ENCODE measurements around the gene MYO9A. TPM values are rescaled to one million over a fixed set of nuclear protein-coding genes. Genes with fewer than 3 reads are reported as not detected.

MYO9A gene
- total RNA-seq, 1 donor from 2014 or later, result 79.5 TPM

- no peaks in the 10 kb centered on the region for H3K9me3 Mint-ChIP-seq
- DNase-seq (ENCODE audit: low spot score in 2 of 2, unreplicated experiment in 2 of 2), result no peak
- no peak overlapping the region for H3K27ac Mint-ChIP-seq
- no peak overlapping the region for H3K4me3 Mint-ChIP-seq
- H3K4me1 Mint-ChIP-seq, result peaks cover 3% of the 10 kb centered on the region
- H3K36me3 Mint-ChIP-seq, result peaks cover 8% of the 10 kb centered on the region
- H3K27me3 Mint-ChIP-seq (ENCODE audit: low read depth), result no peaks in the 10 kb centered on the region
- no peak for TF ChIP-seq CTCF (IDR thresholded peaks at IDR 0.05; ENCODE audit: unreplicated experiment)
Measured at GRCh38 chr15:71945012-71945411, 172.9 kb downstream of the MYO9A start.

- no peak for DNase-seq (ENCODE audit: low spot score in 2 of 2, unreplicated experiment in 2 of 2)
- H3K27ac Mint-ChIP-seq, result no peak overlapping the region
- no peaks in the 10 kb centered on the region for H3K27me3 Mint-ChIP-seq (ENCODE audit: low read depth)
- peaks cover 3% of the 10 kb centered on the region for H3K4me1 Mint-ChIP-seq
- no peak for TF ChIP-seq CTCF (IDR thresholded peaks at IDR 0.05; ENCODE audit: unreplicated experiment)
- peaks cover 5% of the 10 kb centered on the region for H3K36me3 Mint-ChIP-seq
- H3K9me3 Mint-ChIP-seq, result no peaks in the 10 kb centered on the region
- no peak overlapping the region for H3K4me3 Mint-ChIP-seq
Measured at GRCh38 chr15:71943806-71944205, 174.1 kb downstream of the MYO9A start.

GRCh38 chr15:71939981-71940588, 177.9 kb downstream of the MYO9A start:
- no peak overlapping the region for H3K4me3 Mint-ChIP-seq
- H3K4me1 Mint-ChIP-seq, result peaks cover 3% of the 10 kb centered on the region
- H3K27ac Mint-ChIP-seq, result peak overlapping the region; percentile 53
- DNase-seq (ENCODE audit: low spot score in 2 of 2, unreplicated experiment in 2 of 2), result no peak
- H3K27me3 Mint-ChIP-seq (ENCODE audit: low read depth), result no peaks in the 10 kb centered on the region
- no peak for TF ChIP-seq CTCF (IDR thresholded peaks at IDR 0.05; ENCODE audit: unreplicated experiment)
- peaks cover 2% of the 10 kb centered on the region for H3K9me3 Mint-ChIP-seq
- H3K36me3 Mint-ChIP-seq, result peaks cover 17% of the 10 kb centered on the region

- Mint-ChIP-seq H3K4me3 (no peak overlapping the region), H3K9me3 (peaks cover 4% of the 10 kb centered on the region), H3K4me1 (peaks cover 3% of the 10 kb centered on the region), H3K36me3 (peaks cover 35% of the 10 kb centered on the region), H3K27me3 (ENCODE audit: low read depth) (no peaks in the 10 kb centered on the region), H3K27ac (no peak overlapping the region)
- DNase-seq (ENCODE audit: low spot score in 2 of 2, unreplicated experiment in 2 of 2), result no peak
- no peak for TF ChIP-seq CTCF (IDR thresholded peaks at IDR 0.05; ENCODE audit: unreplicated experiment)
Measured at GRCh38 chr15:71937650-71938311, 180.2 kb downstream of the MYO9A start.

GRCh38 chr15:71934446-71934845, 183.5 kb downstream of the MYO9A start:
- no peak overlapping the region for H3K27ac Mint-ChIP-seq
- no peaks in the 10 kb centered on the region for H3K27me3 Mint-ChIP-seq (ENCODE audit: low read depth)
- H3K4me1 Mint-ChIP-seq, result no peaks in the 10 kb centered on the region
- DNase-seq (ENCODE audit: low spot score in 2 of 2, unreplicated experiment in 2 of 2), result no peak
- H3K4me3 Mint-ChIP-seq, result no peak overlapping the region
- peaks cover 63% of the 10 kb centered on the region for H3K36me3 Mint-ChIP-seq
- TF ChIP-seq CTCF (IDR thresholded peaks at IDR 0.05; ENCODE audit: unreplicated experiment), result no peak
- peaks cover 30% of the 10 kb centered on the region for H3K9me3 Mint-ChIP-seq

All from mesothelial cell of epicardium (in vitro differentiated cells).